NT2/D1 (cell line): ENCODE measurements around the gene FAM174C.

Experiments used
- SUZ12 ChIP-seq: IDR thresholded peaks from 2 replicates; pipeline ENCODE4 v1.6.1; 2011; ENCODE audit not compliant: insufficient read length, insufficient read depth; ENCODE audit errors: extremely low read depth
- YY1 ChIP-seq: IDR thresholded peaks from 2 replicates; pipeline ENCODE4 v1.6.1; 2011; ENCODE audit not compliant: insufficient read length, insufficient read depth

GRCh38 chr19:1268226-1269064 is 6.9 kb upstream of the FAM174C start:
- TF ChIP-seq SUZ12 (no peak), YY1 (no peak)
